GM18951 (cell line): ENCODE results near the gene PLD2.
"Not testable (repeated sequence)": the region's sequence is repeated elsewhere in the genome, so short reads cannot be mapped to it uniquely, and the experiment has no call there.

Source experiments
- POLR2A ChIP-seq: IDR thresholded peaks from 4 replicates; pipeline ENCODE4 v1.6.1; 2011; ENCODE audit warnings: mild to moderate bottlenecking; ENCODE audit not compliant: insufficient read length, insufficient read depth; ENCODE audit errors: extremely low read depth
- in situ Hi-C: fragments of 300-500 bp; cut with MboI; formaldehyde crosslinking; loops from one replicate; pipeline ENCODE4 v1.12.0; 2022; ENCODE audit warnings: low sequenced_read_pairs, mixed read lengths, inconsistent platforms; ENCODE audit not compliant: unreplicated experiment

PLD2 gene

DNA sequence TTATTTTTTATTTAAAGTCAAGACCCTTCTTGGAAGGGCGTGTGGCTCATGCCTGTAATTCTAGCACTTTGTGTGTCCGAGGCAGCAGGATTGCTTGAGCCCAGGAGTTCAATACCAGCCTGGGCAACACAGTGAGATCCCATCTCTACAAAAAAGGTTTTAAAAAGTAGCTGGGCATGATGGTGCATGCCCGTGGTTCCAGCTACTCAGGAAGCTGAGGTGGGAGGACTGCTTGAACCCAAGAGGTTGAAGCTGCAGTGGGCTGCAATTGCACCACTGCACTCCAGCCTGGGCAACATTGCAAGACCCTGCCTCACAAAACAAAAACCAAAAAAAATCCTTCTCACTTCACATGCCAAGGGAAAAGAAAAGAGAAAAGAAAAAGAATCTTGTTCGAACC lies 55.8 kb downstream of the PLD2 start:
- no peak for TF ChIP-seq POLR2A
- in situ Hi-C loops, result no loop called here

DNA sequence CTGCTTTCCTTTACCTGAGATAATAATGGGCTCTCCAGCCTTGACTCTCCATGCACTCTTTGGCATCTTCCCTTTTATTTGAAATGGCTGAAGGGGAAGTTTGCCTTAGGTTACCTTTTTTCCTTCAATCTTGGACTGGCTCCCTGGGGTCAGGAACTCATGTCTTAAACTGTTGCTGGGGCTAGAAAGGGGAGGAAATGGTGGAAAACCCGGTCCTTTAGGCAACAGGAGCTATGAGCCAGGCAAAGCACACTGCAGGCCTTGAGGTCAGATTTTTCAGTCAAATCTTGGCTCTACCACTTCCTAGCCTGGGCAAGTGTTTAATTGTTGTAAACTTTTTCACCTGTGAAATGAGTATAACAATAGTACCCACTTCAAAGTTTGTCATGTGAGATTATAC lies 56.4 kb downstream of the PLD2 start:
- in situ Hi-C loops, result no loop called here
- TF ChIP-seq POLR2A, result no peak

GRCh38 chr17:4867535-4867934 lies 60.6 kb downstream of the PLD2 start:
- in situ Hi-C loops, result not testable (repeated sequence)

- in situ Hi-C loops, result not testable (repeated sequence)
These were observed 62.4 kb downstream of the PLD2 start for GRCh38 chr17:4869058-4869998.

GRCh38 chr17:4870855-4871254 lies 63.9 kb downstream of the PLD2 start:
- no peak for TF ChIP-seq POLR2A
- in situ Hi-C loops, result no loop called here

DNA sequence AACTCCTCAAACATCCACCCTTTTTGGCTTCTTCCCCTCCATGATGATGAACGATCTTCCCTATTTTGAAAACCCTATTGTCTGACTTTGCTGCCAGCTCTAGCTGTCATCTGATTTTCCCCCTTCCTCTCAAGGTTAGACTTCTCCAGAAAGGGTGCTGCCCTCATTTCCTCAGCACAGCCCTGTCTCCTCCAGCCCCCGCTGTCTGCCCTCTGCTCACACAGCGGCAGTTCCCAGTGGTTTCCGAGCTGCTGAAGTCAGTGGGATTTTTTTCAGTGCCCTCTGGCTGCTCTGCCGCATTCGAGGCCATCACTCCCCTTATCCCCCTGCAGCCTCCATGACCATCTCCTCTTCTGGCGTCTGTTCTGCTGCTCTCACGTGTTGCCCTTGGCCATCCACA lies 65.8 kb downstream of the PLD2 start:
- TF ChIP-seq POLR2A, result no peak
- in situ Hi-C loops, result no loop called here
